ENCODE results near the gene GPR85.

Gene GPR85, protein sequence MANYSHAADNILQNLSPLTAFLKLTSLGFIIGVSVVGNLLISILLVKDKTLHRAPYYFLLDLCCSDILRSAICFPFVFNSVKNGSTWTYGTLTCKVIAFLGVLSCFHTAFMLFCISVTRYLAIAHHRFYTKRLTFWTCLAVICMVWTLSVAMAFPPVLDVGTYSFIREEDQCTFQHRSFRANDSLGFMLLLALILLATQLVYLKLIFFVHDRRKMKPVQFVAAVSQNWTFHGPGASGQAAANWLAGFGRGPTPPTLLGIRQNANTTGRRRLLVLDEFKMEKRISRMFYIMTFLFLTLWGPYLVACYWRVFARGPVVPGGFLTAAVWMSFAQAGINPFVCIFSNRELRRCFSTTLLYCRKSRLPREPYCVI

DNA sequence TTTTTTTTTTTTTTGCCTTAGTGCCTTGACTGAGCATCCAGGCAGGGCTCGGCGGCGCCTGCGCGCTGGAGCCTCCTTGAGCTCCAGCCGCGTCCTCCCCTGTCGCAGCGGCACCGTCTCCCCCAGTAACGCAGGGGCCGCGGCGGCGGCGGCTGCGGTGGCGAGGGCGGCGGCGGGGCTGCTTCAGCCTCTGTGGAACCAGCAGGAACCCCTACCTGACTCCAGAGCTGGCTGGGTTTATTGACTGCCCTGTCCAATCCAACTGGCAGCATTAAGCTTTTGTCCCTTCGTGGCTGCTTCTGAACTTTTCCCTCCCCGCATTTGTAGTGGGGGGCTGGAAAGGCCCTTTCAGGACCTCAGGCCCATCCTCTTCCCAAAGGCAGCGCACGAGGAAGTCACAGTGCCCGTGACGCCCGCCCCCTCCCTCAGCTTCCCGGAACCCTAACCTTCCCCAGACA, at the start of gene GPR85:
Gene GPR85 (minus strand): TSS at position 397 of the 458 bp plus-strand sequence. CDS start 2,106 bp downstream, outside the sequence.
- DNase-seq (ENCODE audit: low spot score): peak; percentile 37
- TF ChIP-seq, protein P1, sequence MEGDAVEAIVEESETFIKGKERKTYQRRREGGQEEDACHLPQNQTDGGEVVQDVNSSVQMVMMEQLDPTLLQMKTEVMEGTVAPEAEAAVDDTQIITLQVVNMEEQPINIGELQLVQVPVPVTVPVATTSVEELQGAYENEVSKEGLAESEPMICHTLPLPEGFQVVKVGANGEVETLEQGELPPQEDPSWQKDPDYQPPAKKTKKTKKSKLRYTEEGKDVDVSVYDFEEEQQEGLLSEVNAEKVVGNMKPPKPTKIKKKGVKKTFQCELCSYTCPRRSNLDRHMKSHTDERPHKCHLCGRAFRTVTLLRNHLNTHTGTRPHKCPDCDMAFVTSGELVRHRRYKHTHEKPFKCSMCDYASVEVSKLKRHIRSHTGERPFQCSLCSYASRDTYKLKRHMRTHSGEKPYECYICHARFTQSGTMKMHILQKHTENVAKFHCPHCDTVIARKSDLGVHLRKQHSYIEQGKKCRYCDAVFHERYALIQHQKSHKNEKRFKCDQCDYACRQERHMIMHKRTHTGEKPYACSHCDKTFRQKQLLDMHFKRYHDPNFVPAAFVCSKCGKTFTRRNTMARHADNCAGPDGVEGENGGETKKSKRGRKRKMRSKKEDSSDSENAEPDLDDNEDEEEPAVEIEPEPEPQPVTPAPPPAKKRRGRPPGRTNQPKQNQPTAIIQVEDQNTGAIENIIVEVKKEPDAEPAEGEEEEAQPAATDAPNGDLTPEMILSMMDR (IDR thresholded peaks at IDR 0.05; ENCODE audit: extremely low read depth, missing control alignments): no peak

GRCh38 chr7:113134025-113134424, 47.4 kb upstream of the GPR85 start:
- TF ChIP-seq, protein P1 (IDR thresholded peaks at IDR 0.05; ENCODE audit: extremely low read depth, missing control alignments): no peak
- DNase-seq (ENCODE audit: low spot score): no peak

GRCh38 chr7:113131367-113131766, 44.7 kb upstream of the GPR85 start:
- no peak for DNase-seq (ENCODE audit: low spot score)
- TF ChIP-seq, protein P1 (IDR thresholded peaks at IDR 0.05; ENCODE audit: extremely low read depth, missing control alignments): no peak

- TF ChIP-seq, protein P1 (IDR thresholded peaks at IDR 0.05; ENCODE audit: extremely low read depth, missing control alignments): no peak
- DNase-seq (ENCODE audit: low spot score): no peak
These were observed 41.4 kb upstream of the GPR85 start for GRCh38 chr7:113128031-113128430.

- DNase-seq (ENCODE audit: low spot score): no peak
- TF ChIP-seq, protein P1 (IDR thresholded peaks at IDR 0.05; ENCODE audit: extremely low read depth, missing control alignments): no peak
These were observed 39.1 kb upstream of the GPR85 start for GRCh38 chr7:113125728-113126127.

DNA sequence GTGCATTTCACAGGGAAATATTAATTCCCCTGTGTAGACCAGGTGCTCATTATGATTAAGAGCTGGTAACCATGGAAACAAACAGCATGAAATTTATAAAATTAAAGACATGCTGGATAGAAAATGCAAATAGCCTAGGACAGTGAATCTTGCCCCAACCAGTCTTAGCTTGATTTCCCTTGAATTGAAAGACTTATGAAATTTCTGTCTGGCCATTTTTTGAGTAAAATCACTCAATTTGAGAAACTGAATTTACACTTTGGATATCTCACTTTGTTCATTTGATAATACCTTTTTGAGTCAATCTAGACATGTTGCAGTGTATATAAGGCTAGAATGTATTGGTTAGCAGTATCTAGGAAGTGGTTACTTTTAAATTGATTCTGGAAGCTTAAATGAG, 36.1 kb upstream of the GPR85 start:
- TF ChIP-seq, protein P1 (IDR thresholded peaks at IDR 0.05; ENCODE audit: extremely low read depth, missing control alignments): no peak
- no peak for DNase-seq (ENCODE audit: low spot score)

- DNase-seq (ENCODE audit: low spot score): no peak
- TF ChIP-seq, protein P1 (IDR thresholded peaks at IDR 0.05; ENCODE audit: extremely low read depth, missing control alignments): no peak
These were observed 34.0 kb upstream of the GPR85 start for GRCh38 chr7:113120647-113121046.
